Measurements from ENCODE around the gene ARSD. TPM values are rescaled to one million over a fixed set of nuclear protein-coding genes. Genes with fewer than 3 reads are reported as not detected.
"Not testable (repeated sequence)": the region's sequence is repeated elsewhere in the genome, so short reads cannot be mapped to it uniquely, and the experiment has no call there.

ARSD gene
- total RNA-seq, 1 donor from 2014 or later, result 10.7 TPM

DNA sequence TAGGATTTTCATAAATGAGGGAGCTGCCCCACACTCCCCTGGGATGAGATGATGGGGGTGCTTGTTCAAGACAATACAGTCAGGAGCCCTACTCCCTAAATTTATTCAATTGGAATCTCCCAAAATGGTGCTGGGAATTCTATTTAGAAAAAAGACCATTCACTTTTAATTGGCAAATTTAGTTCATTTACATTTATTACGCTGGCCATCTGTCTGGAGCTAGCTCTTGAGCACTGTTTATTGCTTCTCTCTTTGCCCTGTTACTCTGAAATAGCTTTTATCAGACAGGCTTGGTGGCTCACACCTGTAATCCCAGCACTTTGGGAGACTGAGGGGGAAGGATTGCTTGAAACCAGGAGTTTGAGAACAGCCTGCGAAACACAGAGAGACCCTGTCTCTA, 2.0 kb upstream of the ARSD start:
- no peak overlapping the region for H3K4me3 ChIP-seq (ENCODE audit: low read depth, low read length)
- DNase-seq (ENCODE audit: low read depth), result no peak
- TF ChIP-seq, protein P1, sequence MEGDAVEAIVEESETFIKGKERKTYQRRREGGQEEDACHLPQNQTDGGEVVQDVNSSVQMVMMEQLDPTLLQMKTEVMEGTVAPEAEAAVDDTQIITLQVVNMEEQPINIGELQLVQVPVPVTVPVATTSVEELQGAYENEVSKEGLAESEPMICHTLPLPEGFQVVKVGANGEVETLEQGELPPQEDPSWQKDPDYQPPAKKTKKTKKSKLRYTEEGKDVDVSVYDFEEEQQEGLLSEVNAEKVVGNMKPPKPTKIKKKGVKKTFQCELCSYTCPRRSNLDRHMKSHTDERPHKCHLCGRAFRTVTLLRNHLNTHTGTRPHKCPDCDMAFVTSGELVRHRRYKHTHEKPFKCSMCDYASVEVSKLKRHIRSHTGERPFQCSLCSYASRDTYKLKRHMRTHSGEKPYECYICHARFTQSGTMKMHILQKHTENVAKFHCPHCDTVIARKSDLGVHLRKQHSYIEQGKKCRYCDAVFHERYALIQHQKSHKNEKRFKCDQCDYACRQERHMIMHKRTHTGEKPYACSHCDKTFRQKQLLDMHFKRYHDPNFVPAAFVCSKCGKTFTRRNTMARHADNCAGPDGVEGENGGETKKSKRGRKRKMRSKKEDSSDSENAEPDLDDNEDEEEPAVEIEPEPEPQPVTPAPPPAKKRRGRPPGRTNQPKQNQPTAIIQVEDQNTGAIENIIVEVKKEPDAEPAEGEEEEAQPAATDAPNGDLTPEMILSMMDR (conservative IDR thresholded peaks at IDR 0.05; ENCODE audit: low read depth, low read length), result no peak

DNA sequence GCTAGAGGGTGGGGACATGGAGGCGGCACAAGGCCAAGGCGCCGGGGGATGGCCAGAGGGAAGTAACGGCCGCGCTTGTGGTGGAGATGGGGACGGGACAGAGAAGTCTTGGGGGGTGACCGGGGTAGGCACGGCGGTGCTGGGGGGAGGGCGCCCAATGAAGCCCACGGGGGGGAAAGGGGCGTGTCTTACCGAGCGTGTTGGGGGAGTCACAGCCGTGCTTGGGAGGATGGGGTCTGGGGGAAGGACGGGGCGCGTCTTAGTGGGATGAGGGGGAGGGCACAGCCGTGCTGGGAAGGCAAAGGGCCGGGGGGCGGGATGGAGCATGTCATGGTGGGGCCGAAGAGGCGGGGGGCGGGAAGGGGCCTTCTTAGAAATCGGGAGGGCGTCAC, 952 bp downstream of the ARSD start:
- TF ChIP-seq, protein P1 (conservative IDR thresholded peaks at IDR 0.05; ENCODE audit: low read depth, low read length), result no peak
- DNase-seq (ENCODE audit: low read depth), result no peak
- H3K4me3 ChIP-seq (ENCODE audit: low read depth, low read length), result peak overlapping the region; percentile 68

DNA sequence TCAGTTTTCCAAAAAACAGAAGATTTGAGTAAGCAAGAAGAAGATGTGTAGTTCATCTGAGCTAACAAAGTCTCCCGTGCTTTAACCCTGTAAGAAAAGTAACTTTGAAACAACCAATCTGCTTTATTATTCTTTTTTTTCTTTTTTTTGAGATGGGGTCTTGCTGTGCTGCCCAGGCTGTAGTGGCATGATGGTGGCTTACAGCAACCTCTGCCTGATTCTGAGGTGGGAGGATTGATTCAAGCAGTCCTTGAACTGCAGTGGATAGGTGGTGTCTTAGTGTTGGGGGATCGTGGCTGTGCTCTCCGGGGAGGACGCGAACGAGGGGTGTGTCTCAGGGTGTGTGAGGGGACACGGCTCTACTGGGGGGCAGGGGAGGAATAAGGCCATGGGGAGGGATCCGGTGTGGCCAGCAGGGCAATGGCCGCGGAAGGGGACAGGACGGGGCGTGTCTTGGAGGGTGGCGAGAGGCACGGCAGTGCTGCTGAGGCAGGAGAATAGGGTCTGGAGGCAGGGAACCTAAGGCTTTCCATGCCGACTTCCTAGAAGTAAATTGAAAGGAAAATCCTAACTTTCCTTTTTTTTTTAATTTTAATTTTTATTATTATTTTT, 2.4 kb downstream of the ARSD start:
- H3K4me3 ChIP-seq (ENCODE audit: low read depth, low read length), result no peak overlapping the region
- TF ChIP-seq, protein P1 (conservative IDR thresholded peaks at IDR 0.05; ENCODE audit: low read depth, low read length), result no peak
- no peak for DNase-seq (ENCODE audit: low read depth)

DNA sequence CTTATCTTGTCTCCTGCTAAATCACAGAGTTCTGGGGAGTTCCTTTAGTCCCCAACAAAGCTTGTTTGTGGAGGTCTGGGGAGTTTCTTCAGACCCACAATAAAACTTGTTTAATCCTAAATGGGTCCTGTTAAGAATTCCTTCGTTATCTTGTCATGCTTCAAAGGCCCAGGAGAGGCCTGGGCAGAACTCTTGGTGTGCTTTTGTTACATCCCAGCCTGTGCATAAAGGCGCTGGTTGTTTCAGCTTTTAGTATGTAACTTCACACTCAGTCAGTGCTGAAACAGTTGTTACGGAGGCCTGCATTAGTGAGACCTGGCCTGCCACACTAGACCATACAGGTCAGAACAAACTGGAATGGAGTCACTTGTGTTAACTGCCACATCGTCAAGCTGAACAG, 2.9 kb downstream of the ARSD start:
- not testable (repeated sequence) for H3K4me3 ChIP-seq (ENCODE audit: low read depth, low read length); DNase-seq (ENCODE audit: low read depth)

DNA sequence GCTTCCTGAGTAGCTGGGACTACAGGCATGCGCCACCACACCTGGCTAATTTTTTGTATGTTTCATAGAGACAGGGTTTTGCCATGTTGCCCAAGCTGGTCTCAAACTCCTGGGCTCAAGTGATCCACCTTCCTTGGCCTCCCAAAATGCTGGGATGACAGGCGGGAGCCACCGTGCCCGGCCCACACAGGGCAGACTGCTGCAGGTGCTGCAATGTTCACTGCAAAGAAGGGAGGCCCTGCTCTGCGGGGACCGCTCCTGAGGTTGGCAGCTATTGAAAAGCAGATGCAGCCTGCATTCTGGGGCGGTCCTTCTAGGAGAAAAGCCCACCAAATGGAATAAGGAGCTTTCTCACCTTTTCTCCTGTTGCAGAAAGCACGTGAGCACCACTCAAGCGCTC, 5.0 kb downstream of the ARSD start:
- no peak overlapping the region for H3K4me3 ChIP-seq (ENCODE audit: low read depth, low read length)
- DNase-seq (ENCODE audit: low read depth), result no peak
- TF ChIP-seq, protein P1 (conservative IDR thresholded peaks at IDR 0.05; ENCODE audit: low read depth, low read length), result no peak

DNA sequence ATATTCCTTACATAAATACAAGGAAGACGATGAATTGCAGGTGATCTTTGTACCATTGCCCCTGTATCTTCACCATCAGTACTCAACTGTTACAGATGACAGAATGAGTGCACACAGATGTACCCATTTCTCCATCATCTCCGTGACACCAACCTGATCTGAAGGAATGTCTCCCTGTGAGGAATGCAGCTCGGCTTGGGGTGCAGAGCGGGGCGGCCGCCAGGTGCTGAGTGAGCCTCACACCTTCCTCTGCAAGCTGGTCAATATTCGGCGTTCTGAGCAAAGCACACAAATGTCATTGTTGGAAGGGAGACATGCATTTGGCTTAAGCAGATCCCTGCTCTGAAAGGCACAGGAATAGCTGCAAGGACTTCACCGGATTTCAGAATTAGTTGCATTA, 7.4 kb downstream of the ARSD start:
- DNase-seq (ENCODE audit: low read depth), result no peak
- TF ChIP-seq, protein P1 (conservative IDR thresholded peaks at IDR 0.05; ENCODE audit: low read depth, low read length), result no peak
- H3K4me3 ChIP-seq (ENCODE audit: low read depth, low read length), result no peak overlapping the region

DNA sequence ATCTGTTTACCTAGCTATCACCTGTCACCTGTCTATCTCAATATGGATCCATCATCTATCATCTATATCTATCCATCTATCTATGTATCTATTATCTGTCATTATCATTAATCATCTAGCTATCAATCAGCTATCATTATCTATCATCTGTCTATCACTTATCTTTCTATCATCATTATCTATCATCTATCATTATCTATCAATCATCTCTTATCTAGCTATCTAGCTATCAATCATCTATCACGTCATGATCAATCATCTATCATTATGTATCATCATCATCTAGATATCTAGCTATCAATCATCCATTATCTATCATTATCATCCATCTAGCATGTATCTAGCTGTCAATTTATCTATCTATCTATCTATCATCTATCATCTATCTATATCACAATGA, 7.9 kb downstream of the ARSD start:
- H3K4me3 ChIP-seq (ENCODE audit: low read depth, low read length), result no peak overlapping the region
- TF ChIP-seq, protein P1 (conservative IDR thresholded peaks at IDR 0.05; ENCODE audit: low read depth, low read length), result no peak
- no peak for DNase-seq (ENCODE audit: low read depth)
